ENCODE data around the gene KLHL6.

DNA sequence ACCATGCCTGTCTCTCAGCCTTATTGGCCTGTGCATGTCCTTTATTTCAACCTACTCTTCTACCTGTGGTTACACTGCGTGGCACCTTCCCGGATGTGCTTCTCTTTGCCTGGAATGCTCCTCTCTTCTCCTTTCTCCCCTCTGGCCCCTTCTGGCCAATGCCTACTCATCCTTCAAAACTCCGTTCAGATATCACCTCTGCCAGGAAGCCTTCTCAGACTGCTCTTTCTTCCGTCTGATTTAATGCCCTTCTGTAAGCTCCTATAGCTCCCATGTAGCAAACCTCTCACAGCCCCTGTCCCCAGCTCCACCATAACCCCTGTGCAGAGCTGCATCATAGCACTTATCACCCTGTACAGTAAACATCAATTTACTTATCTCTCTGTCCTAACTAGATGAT, 13.2 kb downstream of the KLHL6 start:
- no peak for TF ChIP-seq SP1 (CRISPR knock-in tag; conservative IDR thresholded peaks at IDR 0.05)
- TF ChIP-seq, protein P1, sequence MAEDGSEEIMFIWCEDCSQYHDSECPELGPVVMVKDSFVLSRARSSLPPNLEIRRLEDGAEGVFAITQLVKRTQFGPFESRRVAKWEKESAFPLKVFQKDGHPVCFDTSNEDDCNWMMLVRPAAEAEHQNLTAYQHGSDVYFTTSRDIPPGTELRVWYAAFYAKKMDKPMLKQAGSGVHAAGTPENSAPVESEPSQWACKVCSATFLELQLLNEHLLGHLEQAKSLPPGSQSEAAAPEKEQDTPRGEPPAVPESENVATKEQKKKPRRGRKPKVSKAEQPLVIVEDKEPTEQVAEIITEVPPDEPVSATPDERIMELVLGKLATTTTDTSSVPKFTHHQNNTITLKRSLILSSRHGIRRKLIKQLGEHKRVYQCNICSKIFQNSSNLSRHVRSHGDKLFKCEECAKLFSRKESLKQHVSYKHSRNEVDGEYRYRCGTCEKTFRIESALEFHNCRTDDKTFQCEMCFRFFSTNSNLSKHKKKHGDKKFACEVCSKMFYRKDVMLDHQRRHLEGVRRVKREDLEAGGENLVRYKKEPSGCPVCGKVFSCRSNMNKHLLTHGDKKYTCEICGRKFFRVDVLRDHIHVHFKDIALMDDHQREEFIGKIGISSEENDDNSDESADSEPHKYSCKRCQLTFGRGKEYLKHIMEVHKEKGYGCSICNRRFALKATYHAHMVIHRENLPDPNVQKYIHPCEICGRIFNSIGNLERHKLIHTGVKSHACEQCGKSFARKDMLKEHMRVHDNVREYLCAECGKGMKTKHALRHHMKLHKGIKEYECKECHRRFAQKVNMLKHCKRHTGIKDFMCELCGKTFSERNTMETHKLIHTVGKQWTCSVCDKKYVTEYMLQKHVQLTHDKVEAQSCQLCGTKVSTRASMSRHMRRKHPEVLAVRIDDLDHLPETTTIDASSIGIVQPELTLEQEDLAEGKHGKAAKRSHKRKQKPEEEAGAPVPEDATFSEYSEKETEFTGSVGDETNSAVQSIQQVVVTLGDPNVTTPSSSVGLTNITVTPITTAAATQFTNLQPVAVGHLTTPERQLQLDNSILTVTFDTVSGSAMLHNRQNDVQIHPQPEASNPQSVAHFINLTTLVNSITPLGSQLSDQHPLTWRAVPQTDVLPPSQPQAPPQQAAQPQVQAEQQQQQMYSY (CRISPR knock-in tag; IDR thresholded peaks at IDR 0.05) = no peak
- TF ChIP-seq, protein P2, sequence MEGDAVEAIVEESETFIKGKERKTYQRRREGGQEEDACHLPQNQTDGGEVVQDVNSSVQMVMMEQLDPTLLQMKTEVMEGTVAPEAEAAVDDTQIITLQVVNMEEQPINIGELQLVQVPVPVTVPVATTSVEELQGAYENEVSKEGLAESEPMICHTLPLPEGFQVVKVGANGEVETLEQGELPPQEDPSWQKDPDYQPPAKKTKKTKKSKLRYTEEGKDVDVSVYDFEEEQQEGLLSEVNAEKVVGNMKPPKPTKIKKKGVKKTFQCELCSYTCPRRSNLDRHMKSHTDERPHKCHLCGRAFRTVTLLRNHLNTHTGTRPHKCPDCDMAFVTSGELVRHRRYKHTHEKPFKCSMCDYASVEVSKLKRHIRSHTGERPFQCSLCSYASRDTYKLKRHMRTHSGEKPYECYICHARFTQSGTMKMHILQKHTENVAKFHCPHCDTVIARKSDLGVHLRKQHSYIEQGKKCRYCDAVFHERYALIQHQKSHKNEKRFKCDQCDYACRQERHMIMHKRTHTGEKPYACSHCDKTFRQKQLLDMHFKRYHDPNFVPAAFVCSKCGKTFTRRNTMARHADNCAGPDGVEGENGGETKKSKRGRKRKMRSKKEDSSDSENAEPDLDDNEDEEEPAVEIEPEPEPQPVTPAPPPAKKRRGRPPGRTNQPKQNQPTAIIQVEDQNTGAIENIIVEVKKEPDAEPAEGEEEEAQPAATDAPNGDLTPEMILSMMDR (IDR thresholded peaks at IDR 0.05) = no peak
- TF ChIP-seq, protein P3, sequence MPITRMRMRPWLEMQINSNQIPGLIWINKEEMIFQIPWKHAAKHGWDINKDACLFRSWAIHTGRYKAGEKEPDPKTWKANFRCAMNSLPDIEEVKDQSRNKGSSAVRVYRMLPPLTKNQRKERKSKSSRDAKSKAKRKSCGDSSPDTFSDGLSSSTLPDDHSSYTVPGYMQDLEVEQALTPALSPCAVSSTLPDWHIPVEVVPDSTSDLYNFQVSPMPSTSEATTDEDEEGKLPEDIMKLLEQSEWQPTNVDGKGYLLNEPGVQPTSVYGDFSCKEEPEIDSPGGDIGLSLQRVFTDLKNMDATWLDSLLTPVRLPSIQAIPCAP (CRISPR knock-in tag; IDR thresholded peaks at IDR 0.05) = no peak
- TF ChIP-seq, protein P4, sequence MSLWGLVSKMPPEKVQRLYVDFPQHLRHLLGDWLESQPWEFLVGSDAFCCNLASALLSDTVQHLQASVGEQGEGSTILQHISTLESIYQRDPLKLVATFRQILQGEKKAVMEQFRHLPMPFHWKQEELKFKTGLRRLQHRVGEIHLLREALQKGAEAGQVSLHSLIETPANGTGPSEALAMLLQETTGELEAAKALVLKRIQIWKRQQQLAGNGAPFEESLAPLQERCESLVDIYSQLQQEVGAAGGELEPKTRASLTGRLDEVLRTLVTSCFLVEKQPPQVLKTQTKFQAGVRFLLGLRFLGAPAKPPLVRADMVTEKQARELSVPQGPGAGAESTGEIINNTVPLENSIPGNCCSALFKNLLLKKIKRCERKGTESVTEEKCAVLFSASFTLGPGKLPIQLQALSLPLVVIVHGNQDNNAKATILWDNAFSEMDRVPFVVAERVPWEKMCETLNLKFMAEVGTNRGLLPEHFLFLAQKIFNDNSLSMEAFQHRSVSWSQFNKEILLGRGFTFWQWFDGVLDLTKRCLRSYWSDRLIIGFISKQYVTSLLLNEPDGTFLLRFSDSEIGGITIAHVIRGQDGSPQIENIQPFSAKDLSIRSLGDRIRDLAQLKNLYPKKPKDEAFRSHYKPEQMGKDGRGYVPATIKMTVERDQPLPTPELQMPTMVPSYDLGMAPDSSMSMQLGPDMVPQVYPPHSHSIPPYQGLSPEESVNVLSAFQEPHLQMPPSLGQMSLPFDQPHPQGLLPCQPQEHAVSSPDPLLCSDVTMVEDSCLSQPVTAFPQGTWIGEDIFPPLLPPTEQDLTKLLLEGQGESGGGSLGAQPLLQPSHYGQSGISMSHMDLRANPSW (CRISPR knock-in tag; conservative IDR thresholded peaks at IDR 0.05; ENCODE audit: low read depth) = no peak
- TF ChIP-seq ESRRA (CRISPR knock-in tag; IDR thresholded peaks at IDR 0.05; ENCODE audit: borderline replicate concordance) = no peak
- no peak for TF ChIP-seq NR1H2 (CRISPR knock-in tag; IDR thresholded peaks at IDR 0.05)
- TF ChIP-seq, protein P5, sequence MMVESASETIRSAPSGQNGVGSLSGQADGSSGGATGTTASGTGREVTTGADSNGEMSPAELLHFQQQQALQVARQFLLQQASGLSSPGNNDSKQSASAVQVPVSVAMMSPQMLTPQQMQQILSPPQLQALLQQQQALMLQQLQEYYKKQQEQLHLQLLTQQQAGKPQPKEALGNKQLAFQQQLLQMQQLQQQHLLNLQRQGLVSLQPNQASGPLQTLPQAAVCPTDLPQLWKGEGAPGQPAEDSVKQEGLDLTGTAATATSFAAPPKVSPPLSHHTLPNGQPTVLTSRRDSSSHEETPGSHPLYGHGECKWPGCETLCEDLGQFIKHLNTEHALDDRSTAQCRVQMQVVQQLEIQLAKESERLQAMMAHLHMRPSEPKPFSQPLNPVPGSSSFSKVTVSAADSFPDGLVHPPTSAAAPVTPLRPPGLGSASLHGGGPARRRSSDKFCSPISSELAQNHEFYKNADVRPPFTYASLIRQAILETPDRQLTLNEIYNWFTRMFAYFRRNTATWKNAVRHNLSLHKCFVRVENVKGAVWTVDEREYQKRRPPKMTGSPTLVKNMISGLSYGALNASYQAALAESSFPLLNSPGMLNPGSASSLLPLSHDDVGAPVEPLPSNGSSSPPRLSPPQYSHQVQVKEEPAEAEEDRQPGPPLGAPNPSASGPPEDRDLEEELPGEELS (CRISPR knock-in tag; IDR thresholded peaks at IDR 0.05) = no peak
- no peak for TF ChIP-seq ETV6 (CRISPR knock-in tag; IDR thresholded peaks at IDR 0.05)
